Neural cell (in vitro differentiated cells): ENCODE results near the gene PCED1B. TPM values are rescaled to one million over a fixed set of nuclear protein-coding genes. Genes with fewer than 3 reads are reported as not detected.

Experiments used
- H2AFZ ChIP-seq: fragments of 200-600, 300-800 bp; sonication (generic), shearing (Covaris generic); 2 replicates; pipeline ENCODE4 v1.6.0; 2014; ENCODE audit warnings: low read depth, mild to moderate bottlenecking, antibody characterized with exemption, low read length, moderate library complexity
- H3F3A ChIP-seq: fragments of 200-600 bp; shearing (Covaris generic); 2 replicates; pipeline ENCODE4 v1.6.1; 2016; ENCODE audit warnings: mild to moderate bottlenecking, moderate library complexity, mixed read lengths, antibody characterized with exemption, low read length; ENCODE audit not compliant: insufficient read depth, poor library complexity, severe bottlenecking
- H3K27ac ChIP-seq: fragments of 200-600, 300-800 bp; sonication (generic), shearing (Covaris generic); 2 replicates; pipeline ENCODE4 v1.5.1; 2014; ENCODE audit warnings: mild to moderate bottlenecking, low read length, moderate library complexity
- H3K27me3 ChIP-seq: fragments of 300-800, 200-600 bp; sonication (generic), shearing (Covaris generic); 2 replicates; pipeline ENCODE4 v1.6.0; 2014; ENCODE audit warnings: mild to moderate bottlenecking, low read depth, low read length, moderate library complexity; ENCODE audit not compliant: insufficient read depth
- H3K36me3 ChIP-seq: fragments of 300-800, 200-600 bp; sonication (generic), shearing (Covaris generic); 2 replicates; pipeline ENCODE4 v1.5.1; 2014; ENCODE audit warnings: mild to moderate bottlenecking, antibody characterized with exemption, low read length, moderate library complexity; ENCODE audit not compliant: insufficient read depth
- H3K4me2 ChIP-seq: fragments of 300-800, 200-600 bp; sonication (generic), shearing (Covaris generic); 2 replicates; pipeline ENCODE4 v1.6.0; 2014; ENCODE audit warnings: mild to moderate bottlenecking, low read length
- H3K4me3 ChIP-seq: fragments of 300-800, 200-600 bp; sonication (generic), shearing (Covaris generic); 2 replicates; pipeline ENCODE4 v1.5.1; 2014; ENCODE audit warnings: mild to moderate bottlenecking, low read length, moderate library complexity
- H3K79me2 ChIP-seq: fragments of 200-600 bp; shearing (Covaris generic); replicated peaks from 2 replicates; pipeline ENCODE4 v1.6.0; 2014; ENCODE audit warnings: mild to moderate bottlenecking, low read length, moderate library complexity; ENCODE audit not compliant: insufficient read depth
- H3K9ac ChIP-seq: fragments of 300-800, 200-600 bp; sonication (generic), shearing (Covaris generic); 2 replicates; pipeline ENCODE4 v1.6.1; 2016; ENCODE audit warnings: mild to moderate bottlenecking, low read length, mixed read lengths
- H3K9me2 ChIP-seq: fragments of 200-600 bp; shearing (Covaris generic); 2 replicates; pipeline ENCODE4 v1.6.1; 2016; ENCODE audit warnings: mild to moderate bottlenecking, low read length, mixed read lengths; ENCODE audit not compliant: insufficient read depth
- H3K9me3 ChIP-seq: fragments of 200-600, 300-800 bp; sonication (generic), shearing (Covaris generic); 2 replicates; pipeline ENCODE4 v1.6.1; 2016; ENCODE audit warnings: mild to moderate bottlenecking, mixed run types, low read length, moderate library complexity, mixed read lengths
- H4K20me1 ChIP-seq: fragments of 200-600 bp; shearing (Covaris generic); 2 replicates; pipeline ENCODE4 v1.6.1; 2016; ENCODE audit warnings: mild to moderate bottlenecking, mixed run types; ENCODE audit not compliant: insufficient read depth
- CTCF ChIP-seq: fragments of 450-650 bp; IDR thresholded peaks from 2 replicates; pipeline ENCODE4 v1.5.1; 2014; ENCODE audit warnings: antibody characterized with exemption, mild to moderate bottlenecking, moderate library complexity; ENCODE audit not compliant: poor library complexity, severe bottlenecking
- EP300 ChIP-seq: fragments of 450-650 bp; conservative IDR thresholded peaks from 2 replicates; pipeline ENCODE4 v1.6.1; 2014; ENCODE audit warnings: antibody characterized with exemption, mild to moderate bottlenecking, moderate library complexity; ENCODE audit not compliant: poor library complexity, severe bottlenecking
- EZH2 ChIP-seq: fragments of 200-600, 300-800 bp; shearing (Covaris generic), sonication (generic); IDR thresholded peaks from 2 replicates; pipeline ENCODE4 v1.6.1; 2014; ENCODE audit warnings: antibody characterized with exemption, low read length, borderline replicate concordance, mild to moderate bottlenecking; ENCODE audit not compliant: insufficient read depth, poor library complexity, severe bottlenecking
- MXI1 ChIP-seq: fragments of 450-650 bp; conservative IDR thresholded peaks from 2 replicates; pipeline ENCODE4 v1.6.1; 2014; ENCODE audit warnings: antibody characterized with exemption, mild to moderate bottlenecking; ENCODE audit not compliant: poor library complexity, severe bottlenecking
- POLR2AphosphoS5 ChIP-seq: IDR thresholded peaks from 2 replicates; pipeline ENCODE4 v1.6.1; 2012
- RAD21 ChIP-seq: fragments of 450-650 bp; conservative IDR thresholded peaks from 2 replicates; pipeline ENCODE4 v1.6.1; 2014; ENCODE audit warnings: antibody characterized with exemption, mild to moderate bottlenecking, moderate library complexity
- REST ChIP-seq: IDR thresholded peaks from 2 replicates; pipeline ENCODE4 v1.6.1; 2012; ENCODE audit warnings: borderline replicate concordance
- SMC3 ChIP-seq: fragments of 450-650 bp; conservative IDR thresholded peaks from 2 replicates; pipeline ENCODE4 v1.6.1; 2014; ENCODE audit warnings: antibody characterized with exemption, mild to moderate bottlenecking, moderate library complexity; ENCODE audit not compliant: poor library complexity
- TAF1 ChIP-seq: IDR thresholded peaks from 2 replicates; pipeline ENCODE4 v1.6.1; 2012; ENCODE audit warnings: low read depth
- polyA plus RNA-seq: library from polyadenylated mRNA; depleted of rRNA; stranded (reverse); fragments of >200 nt; gene quantifications from 2 replicates; pipeline ENCODE4 v1.2.3, GENCODE V29; 2014

The PCED1B gene
- polyA plus RNA-seq, 1 donor from 2014 or later = not detected

- H3K9ac ChIP-seq = no peak overlapping the region
- H3K9me2 ChIP-seq = no peaks in the 10 kb centered on the region
- no peaks in the 10 kb centered on the region for H3K27me3 ChIP-seq
- no peaks in the 10 kb centered on the region for H3F3A ChIP-seq
- H3K4me2 ChIP-seq = no peak overlapping the region
- H3K9me3 ChIP-seq = no peaks in the 10 kb centered on the region
- no peak overlapping the region for H3K4me3 ChIP-seq
- H4K20me1 ChIP-seq = no peaks in the 10 kb centered on the region
- no peaks in the 10 kb centered on the region for H3K79me2 ChIP-seq
- no peak overlapping the region for H3K27ac ChIP-seq
- TF ChIP-seq POLR2AphosphoS5 (no peak), REST (no peak), RAD21 (no peak), SMC3 (no peak), EZH2 (no peak), CTCF (no peak), EP300 (no peak), TAF1 (no peak), MXI1 (no peak)
- no peaks in the 10 kb centered on the region for H3K36me3 ChIP-seq
- H2AFZ ChIP-seq = no peak overlapping the region
Measured at GRCh38 chr12:47222520-47223030, 143.2 kb downstream of the PCED1B start.

GRCh38 chr12:47223031-47223847 is 143.8 kb downstream of the PCED1B start:
- Histone ChIP-seq H3K79me2 (no peaks in the 10 kb centered on the region), H3K36me3 (no peaks in the 10 kb centered on the region), H3K9me3 (no peaks in the 10 kb centered on the region), H3K9me2 (no peaks in the 10 kb centered on the region), H3K27me3 (no peaks in the 10 kb centered on the region), H3K4me3 (no peak overlapping the region), H3F3A (no peaks in the 10 kb centered on the region), H3K4me2 (no peak overlapping the region), H3K9ac (no peak overlapping the region), H2AFZ (no peak overlapping the region), H3K27ac (no peak overlapping the region), H4K20me1 (no peaks in the 10 kb centered on the region)
- no peak for TF ChIP-seq TAF1
- TF ChIP-seq CTCF = no peak
- TF ChIP-seq POLR2AphosphoS5 = no peak
- no peak for TF ChIP-seq REST
- TF ChIP-seq EZH2 = no peak
- no peak for TF ChIP-seq SMC3
- TF ChIP-seq MXI1 = no peak
- TF ChIP-seq RAD21 = no peak
- no peak for TF ChIP-seq EP300
